Measurements from ENCODE around the gene SEC31B.
A peak's percentile ranks its signal among the peaks of the same experiment; 100 is the strongest.

SEC31B gene

GRCh38 chr10:100496567-100496966, 23.1 kb downstream of the SEC31B start:
- DNase-seq = no peak

GRCh38 chr10:100490531-100490930, 29.1 kb downstream of the SEC31B start:
- DNase-seq = no peak

GRCh38 chr10:100489396-100489795, 30.3 kb downstream of the SEC31B start:
- no peak for DNase-seq

GRCh38 chr10:100487529-100487928, 32.1 kb downstream of the SEC31B start:
- no peak for DNase-seq

GRCh38 chr10:100485801-100486495, 33.7 kb downstream of the SEC31B start:
- DNase-seq = no peak

- DNase-seq = no peak
Observed at GRCh38 chr10:100485366-100485765, 34.3 kb downstream of the SEC31B start.

GRCh38 chr10:100483876-100484666, 35.6 kb downstream of the SEC31B start:
- DNase-seq = no peak

- no peak for DNase-seq
Observed at GRCh38 chr10:100482834-100483185, 36.9 kb downstream of the SEC31B start.

- DNase-seq = peak; percentile 88
Observed at GRCh38 chr10:100482181-100482833, 37.4 kb downstream of the SEC31B start.

- DNase-seq = peak; percentile 96
Observed at GRCh38 chr10:100481462-100482081, 38.1 kb downstream of the SEC31B start.

GRCh38 chr10:100480002-100480401, 39.7 kb downstream of the SEC31B start:
- no peak for DNase-seq

GRCh38 chr10:100479037-100479436, 40.6 kb downstream of the SEC31B start:
- DNase-seq = no peak

- DNase-seq = no peak
Observed at GRCh38 chr10:100477970-100478369, 41.7 kb downstream of the SEC31B start.

GRCh38 chr10:100470367-100470766, 49.3 kb downstream of the SEC31B start:
- DNase-seq = no peak

GRCh38 chr10:100469756-100470155, 49.9 kb downstream of the SEC31B start:
- DNase-seq = no peak

GRCh38 chr10:100468978-100469377, 50.7 kb downstream of the SEC31B start:
- DNase-seq = no peak

- no peak for DNase-seq
Observed at GRCh38 chr10:100468322-100468721, 51.3 kb downstream of the SEC31B start.

GRCh38 chr10:100462709-100463108, 57.0 kb downstream of the SEC31B start, which contains the start of gene WNT8B:
TSS of gene WNT8B (plus strand) at chr10:100463009. CDS start at chr10:100463169, 160 bp downstream.
- DNase-seq = no peak

GRCh38 chr10:100448951-100449350, 70.7 kb downstream of the SEC31B start:
- no peak for DNase-seq

- no peak for DNase-seq
Observed at GRCh38 chr10:100447663-100448062, 72.0 kb downstream of the SEC31B start.

GRCh38 chr10:100446130-100446761, 73.4 kb downstream of the SEC31B start:
- DNase-seq = no peak

- DNase-seq = no peak
Observed at GRCh38 chr10:100442548-100442947, 77.1 kb downstream of the SEC31B start.

Data from activated effector memory CD4-positive, alpha-beta T cell treated with anti-CD3 and anti-CD28 coated beads, Interleukin-2, amount 50 U/mL, for 16 hours (primary cell).